Body of pancreas (tissue), 4 donors: ENCODE results near the gene ZNF32.

Experiments used
- CTCF ChIP-seq, 7 experiments: fragments of 450-650 bp in 4 of 7; fragments of 200-600 bp in 3 of 7; sonication (generic) in 3 of 7; IDR thresholded peaks; one replicate each; pipeline ENCODE4 v1.5.1; 2016 to 2019; ENCODE audit warnings: antibody characterized with exemption in 7 of 7
- POLR2A ChIP-seq, 3 donors: fragments of 450-650 bp; IDR thresholded peaks; one replicate each; pipeline ENCODE4 v1.6.1; 2016; ENCODE audit warnings: antibody characterized with exemption in 3 of 3, mild to moderate bottlenecking in 2 of 3

GRCh38 chr10:43605850-43606322, 42.8 kb downstream of the ZNF32 start:
- no peak for TF ChIP-seq POLR2A (IDR thresholded peaks at IDR 0.05)
- no peak for TF ChIP-seq CTCF (IDR thresholded peaks at IDR 0.05)
